Stimulated activated CD4-positive, alpha-beta T cell treated with anti-CD3 and anti-CD28 coated beads, Interleukin-4, amount 100 ng/mL, for 4 hours (primary cell): ENCODE measurements around the gene EIF3B.
"Not testable (repeated sequence)": the region's sequence is repeated elsewhere in the genome, so short reads cannot be mapped to it uniquely, and the experiment has no call there.

Experiments
- DNase-seq, 2 experiments: peaks; one replicate each; pipeline ENCODE4 v3.0.0-alpha.2; 2020

Gene EIF3B

GRCh38 chr7:2354186-2354938 lies at the start of gene EIF3B:
TSS of gene EIF3B (plus strand) at chr7:2354827. CDS start at chr7:2354922, 95 bp downstream.
- DNase-seq: peak; percentile 82 to 85

DNA sequence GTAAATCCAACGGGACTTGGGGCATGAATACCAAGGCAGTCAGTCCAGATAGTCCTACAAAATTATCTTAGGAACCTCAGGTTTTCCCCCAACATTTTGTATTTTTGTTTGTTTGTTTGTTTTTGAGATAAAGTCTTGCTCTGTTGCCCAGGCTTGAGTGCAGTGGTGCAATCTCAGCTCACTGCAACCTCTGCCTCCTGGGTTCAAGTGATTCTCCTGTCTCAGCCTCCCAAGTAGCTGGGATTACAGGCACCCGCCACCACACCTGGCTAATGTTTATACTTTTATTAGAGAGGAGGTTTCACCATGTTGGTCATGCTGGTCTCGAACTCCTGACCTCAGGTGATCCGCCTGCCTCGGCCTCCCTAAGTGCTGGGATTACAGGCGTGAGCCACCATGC lies 49.4 kb upstream of the EIF3B start:
- DNase-seq: not testable (repeated sequence)

DNA sequence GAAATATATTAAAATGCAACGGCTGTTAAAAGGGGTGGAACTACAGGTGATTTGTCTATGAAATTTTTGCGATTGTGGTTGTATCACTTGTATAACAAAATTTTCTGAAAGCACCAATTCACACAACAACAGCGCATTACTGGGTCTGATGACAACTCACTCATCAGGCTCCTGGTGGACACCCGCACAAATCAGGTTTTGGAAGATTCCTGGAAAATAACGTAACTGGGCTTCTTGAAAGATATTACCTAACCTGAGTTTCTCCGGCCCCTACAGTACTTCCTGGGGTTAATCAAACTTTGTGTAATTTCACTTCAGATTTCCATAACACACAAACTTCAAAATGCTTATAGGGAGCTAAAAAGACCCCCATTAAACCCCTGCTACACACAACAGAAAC lies 47.9 kb upstream of the EIF3B start:
- DNase-seq: no peak

DNA sequence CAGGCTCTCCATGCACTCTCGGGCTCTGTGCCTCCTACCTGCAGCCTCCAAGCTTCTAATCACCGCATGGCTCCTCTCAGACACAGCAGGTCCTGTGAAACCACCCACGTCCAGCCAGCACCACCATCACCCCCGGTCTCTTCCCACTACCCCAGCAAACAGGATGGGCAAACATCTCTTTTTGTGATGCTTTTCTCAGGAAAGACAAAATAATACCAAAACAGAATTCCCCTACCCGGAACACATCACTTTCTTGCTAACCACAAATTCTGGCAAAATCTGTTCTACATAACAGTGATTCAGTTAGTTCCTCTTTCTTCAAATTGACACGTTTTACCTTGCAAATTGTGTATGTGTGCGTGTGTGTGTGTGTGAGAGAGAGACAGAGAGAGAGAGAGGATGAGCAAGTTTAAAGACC lies 46.9 kb upstream of the EIF3B start:
- no peak for DNase-seq

GRCh38 chr7:2309889-2310331 lies 44.7 kb upstream of the EIF3B start:
- DNase-seq: no peak

- DNase-seq: no peak
Measured at GRCh38 chr7:2312267-2312929, 42.2 kb upstream of the EIF3B start.

DNA sequence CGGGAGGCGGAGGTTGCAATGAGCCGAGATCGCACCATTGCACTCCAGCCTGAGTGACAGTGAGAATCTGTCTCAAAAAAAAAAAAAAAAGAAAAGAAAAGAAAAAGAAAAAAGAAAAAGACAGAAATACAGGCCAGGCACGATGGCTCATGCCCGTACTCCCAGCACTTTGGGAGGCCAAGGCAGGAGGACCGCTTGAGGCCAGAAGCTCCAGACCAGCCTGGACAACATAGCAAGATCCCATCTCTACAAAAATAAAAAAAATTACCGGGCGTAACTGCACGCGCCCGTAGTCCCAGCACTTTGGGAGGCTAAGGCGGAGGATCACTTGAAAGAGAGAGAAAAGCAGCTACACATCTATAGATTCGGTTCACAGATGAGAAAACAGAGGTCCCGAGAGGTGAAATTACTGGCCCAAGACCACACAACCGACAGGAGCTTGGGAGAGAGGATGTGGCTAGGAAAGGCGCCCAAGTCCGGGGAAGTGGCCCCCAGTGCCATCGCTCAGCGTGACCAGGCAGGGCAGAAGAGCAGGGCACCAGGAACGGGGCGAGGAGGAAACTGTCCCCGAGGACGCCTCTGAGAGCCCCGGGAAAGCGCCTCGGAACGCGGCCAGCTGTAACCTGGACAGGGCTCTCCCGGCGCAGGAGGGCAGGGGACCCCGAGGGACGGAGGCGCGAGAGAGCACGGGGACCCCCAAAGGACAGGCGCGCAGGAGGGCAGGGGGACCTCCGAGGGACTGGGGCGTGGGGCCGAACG lies 41.0 kb upstream of the EIF3B start:
- no peak for DNase-seq

DNA sequence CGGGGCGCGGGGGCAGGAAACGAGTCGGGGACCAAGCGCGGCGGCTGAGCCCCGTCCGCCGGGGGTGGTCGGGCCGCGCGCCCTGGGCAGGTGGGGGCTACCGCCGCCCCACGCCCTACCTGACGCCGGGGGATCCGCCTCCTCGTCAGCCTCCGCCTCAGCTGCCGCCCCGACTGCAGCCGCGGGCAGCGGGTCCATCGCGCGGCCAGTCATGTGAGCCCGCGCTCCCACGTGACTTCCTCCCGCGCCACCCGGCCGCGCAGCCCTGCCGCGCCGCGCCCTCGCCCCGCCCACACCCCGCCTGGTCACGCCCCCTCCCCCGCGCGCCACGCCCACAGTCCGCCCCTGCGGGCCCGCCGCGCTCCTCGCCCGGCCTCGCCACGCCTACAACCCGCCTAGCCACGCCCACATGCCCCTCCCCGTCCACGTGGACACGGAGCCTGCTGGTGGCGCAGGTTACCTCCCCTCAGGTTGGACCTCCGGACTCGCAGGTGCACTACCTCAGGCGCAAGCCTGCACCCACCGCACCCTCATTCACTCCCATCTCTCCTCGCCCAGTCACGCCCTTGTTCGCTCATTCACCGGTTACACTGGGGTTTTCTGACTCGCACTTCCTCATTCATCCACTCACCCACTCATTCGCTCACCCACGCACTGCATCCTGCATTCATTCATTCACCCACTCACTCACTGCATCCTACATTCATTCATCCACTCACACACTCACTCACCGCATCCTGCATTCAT lies 40.2 kb upstream of the EIF3B start, which contains the start of gene SNX8:
Gene SNX8, minus strand, starts transcription at position 233 of the 747 bp plus-strand sequence. Its CDS starts 20 bp downstream, at position 213.
- DNase-seq: peak; percentile 96 to 98

GRCh38 chr7:2314956-2315530 lies 39.6 kb upstream of the EIF3B start:
- DNase-seq: not testable (repeated sequence)

DNA sequence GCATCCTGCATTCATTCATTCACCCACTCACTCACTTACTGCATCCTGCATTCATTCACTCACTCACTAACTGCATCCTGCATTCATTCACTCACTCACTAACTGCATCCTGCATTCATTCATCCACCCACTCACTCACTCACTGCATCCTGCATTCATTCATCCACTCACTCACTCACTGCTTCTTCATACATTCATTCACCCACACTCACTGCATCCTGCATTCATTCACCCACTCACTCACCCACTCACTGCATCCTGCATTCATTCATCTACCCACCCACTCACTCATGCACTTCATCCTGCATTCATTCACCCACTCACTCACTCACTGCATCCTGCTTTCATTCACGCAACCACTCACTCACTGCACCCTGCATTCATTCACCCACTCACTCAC lies 38.8 kb upstream of the EIF3B start:
- DNase-seq: no peak

- no peak for DNase-seq
Measured at GRCh38 chr7:2316578-2316977, 38.0 kb upstream of the EIF3B start.

DNA sequence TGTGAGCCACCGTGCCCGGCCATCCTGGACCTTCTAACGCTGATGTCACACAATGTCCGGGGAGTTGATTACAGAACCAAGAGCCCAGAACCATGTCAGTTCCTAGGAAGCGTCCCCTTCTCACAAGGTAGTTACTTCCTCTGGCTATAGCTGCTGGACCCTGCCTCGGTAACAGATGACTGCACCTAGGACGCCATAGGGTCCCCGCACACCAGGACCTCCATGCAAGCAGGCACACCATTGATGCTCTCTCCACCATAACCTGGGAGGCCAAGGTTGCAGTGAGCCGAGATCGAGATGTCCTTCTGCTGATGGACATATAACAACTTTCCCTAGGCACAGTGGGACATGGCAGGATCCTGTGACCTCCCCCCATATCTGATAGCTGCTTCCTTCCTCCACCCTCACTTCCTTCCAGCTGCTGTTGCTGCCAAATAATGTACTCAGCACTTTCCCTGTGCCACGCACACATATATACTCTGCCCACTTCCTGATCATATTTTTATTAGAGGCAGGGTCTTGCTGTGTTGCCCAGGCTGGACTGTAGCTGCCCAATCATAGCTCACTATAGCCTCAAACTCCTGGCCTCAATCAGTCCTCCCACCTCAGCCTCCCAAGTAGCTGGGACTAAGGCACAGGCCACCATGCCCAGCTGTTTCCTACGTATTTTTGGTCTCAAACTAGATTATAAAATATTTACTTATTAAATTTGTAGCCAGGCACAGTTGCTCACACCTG lies 36.9 kb upstream of the EIF3B start:
- DNase-seq: no peak

DNA sequence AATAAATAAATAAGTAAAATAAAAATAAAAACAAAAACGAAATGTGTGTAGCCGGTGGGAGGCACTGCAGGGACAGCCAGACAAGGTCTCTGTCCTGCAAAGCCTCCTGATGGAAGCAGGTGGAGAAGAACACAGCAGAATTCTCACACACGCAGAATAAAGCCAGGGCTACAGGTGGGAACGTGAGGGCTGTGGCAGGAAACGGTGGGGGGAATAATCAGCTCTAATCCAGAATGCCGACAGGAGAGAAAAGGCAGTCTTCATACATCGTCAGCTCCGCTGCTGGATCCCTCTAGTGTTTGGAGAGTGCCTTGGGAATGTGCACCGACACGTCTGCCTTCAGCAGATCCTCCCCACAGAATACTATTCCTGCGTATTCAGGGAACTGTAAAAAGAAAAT lies 33.6 kb upstream of the EIF3B start:
- no peak for DNase-seq

GRCh38 chr7:2325162-2325561 lies 29.5 kb upstream of the EIF3B start:
- no peak for DNase-seq

GRCh38 chr7:2326951-2327350 lies 27.7 kb upstream of the EIF3B start:
- DNase-seq: no peak

DNA sequence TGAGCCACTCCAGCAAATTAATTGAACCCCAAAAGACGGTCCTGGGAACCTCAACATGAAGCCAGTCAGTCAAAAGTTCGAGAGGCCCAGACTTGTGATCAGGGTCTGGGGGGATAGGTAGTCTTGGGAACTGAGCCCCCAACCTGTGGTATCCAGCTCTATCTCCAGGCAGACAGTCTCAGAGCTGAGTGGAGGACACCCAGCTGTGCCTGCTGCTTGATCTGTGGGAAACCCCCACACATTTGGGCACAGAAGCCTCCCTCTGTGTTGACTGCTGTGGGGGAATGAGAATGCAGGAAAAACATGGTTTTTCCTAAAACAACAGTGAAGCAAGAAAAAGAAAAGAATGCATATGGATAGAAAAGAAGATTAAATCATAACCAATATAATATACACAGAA lies 24.1 kb upstream of the EIF3B start:
- DNase-seq: no peak

DNA sequence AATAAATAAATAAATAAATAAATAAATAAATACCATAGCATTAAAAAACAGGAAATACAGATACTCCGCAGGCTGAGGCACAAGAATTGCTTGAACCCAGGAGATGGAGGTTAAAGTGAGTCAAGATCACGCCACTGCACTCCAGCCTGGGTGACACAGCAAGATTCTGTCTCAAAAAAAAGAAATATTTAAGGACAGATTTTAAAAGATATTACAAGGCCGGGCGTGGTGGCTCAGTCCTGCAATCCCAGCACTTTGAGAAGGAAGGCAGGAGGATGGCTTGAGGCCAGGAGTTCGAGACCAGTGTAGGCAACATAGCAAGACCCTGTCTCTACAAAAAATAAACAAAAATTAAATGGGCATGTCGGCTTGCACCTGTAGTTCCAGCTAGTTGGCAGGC lies 22.9 kb upstream of the EIF3B start:
- DNase-seq: no peak

- not testable (repeated sequence) for DNase-seq
Measured at GRCh38 chr7:2332606-2333231, 21.9 kb upstream of the EIF3B start.

- DNase-seq: no peak
Measured at GRCh38 chr7:2336626-2337299, 17.9 kb upstream of the EIF3B start.

- not testable (repeated sequence) for DNase-seq
Measured at GRCh38 chr7:2347351-2348063, 7.1 kb upstream of the EIF3B start.
